Transverse colon (tissue), 4 donors: Measurements from ENCODE around the gene THOP1. TPM values are rescaled to one million over a fixed set of nuclear protein-coding genes. Genes with fewer than 3 reads are reported as not detected.
A peak's percentile ranks its signal among the peaks of the same experiment; 100 is the strongest.

Experiments
- DNase-seq: peaks from one replicate; pipeline ENCODE4 v3.0.0-alpha.2; 2019
- H3K27ac ChIP-seq, 4 donors: fragments of 200-600 bp; sonication (generic); 2 replicates each; pipeline ENCODE4 v1.5.1; 2016 to 2018; ENCODE audit warnings: inconsistent platforms in 4 of 4
- H3K27me3 ChIP-seq: fragments of 200-600 bp; sonication (generic); 2 replicates; pipeline ENCODE4 v1.5.1; 2017; ENCODE audit warnings: inconsistent platforms
- H3K36me3 ChIP-seq, 4 donors: fragments of 200-600 bp; sonication (generic); 2 replicates each; pipeline ENCODE4 v1.5.1; 2017 to 2019; ENCODE audit warnings: inconsistent platforms in 4 of 4
- H3K4me1 ChIP-seq, 4 donors: fragments of 200-600 bp; sonication (generic); 2 replicates each; pipeline ENCODE4 v1.5.1; 2017 to 2020; ENCODE audit warnings: inconsistent platforms in 4 of 4
- H3K4me3 ChIP-seq, 4 donors: fragments of 200-600 bp; sonication (generic); 1 replicate in 1 of 4; 2 replicates in 3 of 4; pipeline versions ENCODE4 v1.5.1 to v1.6.1; 2017 to 2019; ENCODE audit warnings: inconsistent platforms in 4 of 4
- H3K9me3 ChIP-seq, 2 donors: fragments of 200-600 bp; sonication (generic); 2 replicates each; pipeline ENCODE4 v1.5.1; 2017 to 2019; ENCODE audit warnings: inconsistent platforms in 2 of 2
- EP300 ChIP-seq: sonication (generic); formaldehyde crosslinking; IDR thresholded peaks from one replicate; pipeline ENCODE4 v1.6.1; 2017; ENCODE audit warnings: antibody characterized with exemption, low read depth
- POLR2A ChIP-seq: fragments of 450-650 bp; IDR thresholded peaks from one replicate; pipeline ENCODE4 v1.6.1; 2016; ENCODE audit warnings: antibody characterized with exemption, mild to moderate bottlenecking, moderate library complexity
- POLR2AphosphoS5 ChIP-seq, 3 donors: sonication (generic); formaldehyde crosslinking; IDR thresholded peaks; one replicate each; pipeline ENCODE4 v1.6.1; 2016; ENCODE audit warnings: antibody characterized with exemption in 3 of 3
- WGBS, 2 donors: methylation state at CpG; one replicate each; pipeline ENCODE4 v1.1.5; 2018; ENCODE audit warnings: low coverage in 1 of 2; 5-methylcytosine and 5-hydroxymethylcytosine counted together
- in situ Hi-C, 4 donors: fragments of 200-750 bp; cut with MboI; loops; one replicate each; pipeline versions ENCODE4 v1.15.0 to v1.15.1; 2017; ENCODE audit warnings: low sequenced_read_pairs in 3 of 4, low pct_ligation_motif_present in 1 of 4, low pct_unique_long_range_greater_than_20kb in 1 of 4
- intact Hi-C: fragments of 100-400 bp; cut with DNase I; formaldehyde crosslinking; loops from one replicate; pipeline ENCODE4 v1.15.1; 2023; ENCODE audit warnings: low total_unique reads
- total RNA-seq, 4 donors: library from RNA; depleted of rRNA; stranded (reverse); fragments of >200 nt; gene quantifications; one replicate each; pipeline ENCODE4 v1.1.0, GENCODE V29; 2016
- TF ChIP-seq, protein P1 (sequence below), 5 experiments: fragments of 200-600 bp in 3 of 5; fragments of 450-650 bp in 2 of 5; sonication (generic) in 3 of 5; IDR thresholded peaks; 1 replicate in 2 of 5; 2 replicates in 3 of 5; pipeline ENCODE4 v1.5.1; 2016 to 2017; ENCODE audit warnings: antibody characterized with exemption in 5 of 5, inconsistent platforms in 3 of 5, mild to moderate bottlenecking in 2 of 5, moderate library complexity in 1 of 5

Gene THOP1
- total RNA-seq, 4 donors from 2014 or later: 32.9 to 149 (median 42.0) TPM

GRCh38 chr19:2819540-2820111 is 34.3 kb downstream of the THOP1 start, which contains the start of gene ZNF554:
Gene ZNF554, plus strand, starts transcription at chr19:2819868. Its CDS starts 204 bp downstream, at chr19:2820072.
- H3K4me3 ChIP-seq: peak within 1 kb of the TSS; percentile 81 to 91 (median 90)
- H3K9me3 ChIP-seq: no peaks in the 10 kb centered on the region
- H3K36me3 ChIP-seq: no peaks in the 10 kb centered on the region
- no peaks in the 10 kb centered on the region for H3K27me3 ChIP-seq
- in situ Hi-C loops (no loop called here), intact Hi-C loops (no loop called here)
- peak within 1 kb of the TSS; percentile 57 to 74 (median 70) for H3K27ac ChIP-seq
- H3K4me1 ChIP-seq: peaks cover 0 to 9% (median 8%) of the 10 kb centered on the region in 4 donors
- TF ChIP-seq, protein P1, sequence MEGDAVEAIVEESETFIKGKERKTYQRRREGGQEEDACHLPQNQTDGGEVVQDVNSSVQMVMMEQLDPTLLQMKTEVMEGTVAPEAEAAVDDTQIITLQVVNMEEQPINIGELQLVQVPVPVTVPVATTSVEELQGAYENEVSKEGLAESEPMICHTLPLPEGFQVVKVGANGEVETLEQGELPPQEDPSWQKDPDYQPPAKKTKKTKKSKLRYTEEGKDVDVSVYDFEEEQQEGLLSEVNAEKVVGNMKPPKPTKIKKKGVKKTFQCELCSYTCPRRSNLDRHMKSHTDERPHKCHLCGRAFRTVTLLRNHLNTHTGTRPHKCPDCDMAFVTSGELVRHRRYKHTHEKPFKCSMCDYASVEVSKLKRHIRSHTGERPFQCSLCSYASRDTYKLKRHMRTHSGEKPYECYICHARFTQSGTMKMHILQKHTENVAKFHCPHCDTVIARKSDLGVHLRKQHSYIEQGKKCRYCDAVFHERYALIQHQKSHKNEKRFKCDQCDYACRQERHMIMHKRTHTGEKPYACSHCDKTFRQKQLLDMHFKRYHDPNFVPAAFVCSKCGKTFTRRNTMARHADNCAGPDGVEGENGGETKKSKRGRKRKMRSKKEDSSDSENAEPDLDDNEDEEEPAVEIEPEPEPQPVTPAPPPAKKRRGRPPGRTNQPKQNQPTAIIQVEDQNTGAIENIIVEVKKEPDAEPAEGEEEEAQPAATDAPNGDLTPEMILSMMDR (IDR thresholded peaks at IDR 0.05): peak; percentile 92 to 98 (median 95)
- peak; percentile 20 to 49 (median 32) for TF ChIP-seq POLR2AphosphoS5 (IDR thresholded peaks at IDR 0.05)
- no peak for TF ChIP-seq POLR2A
- TF ChIP-seq EP300: no peak
- DNase-seq: peak; percentile 98
- 0 to 2% methylated on average over 1 to 19 of the region's 64 CpGs for WGBS, 2 donors

- intact Hi-C loops (no loop called here), in situ Hi-C loops (no loop called here)
- DNase-seq: peak; percentile 27
- Histone ChIP-seq H3K4me3 (peak overlapping the region; percentile 81 to 91 (median 90)), H3K4me1 (peaks cover 0 to 9% (median 8%) of the 10 kb centered on the region in 4 donors), H3K27ac (peak overlapping the region; percentile 57 to 74 (median 70)), H3K36me3 (no peaks in the 10 kb centered on the region), H3K27me3 (no peaks in the 10 kb centered on the region), H3K9me3 (no peaks in the 10 kb centered on the region)
- no peak for TF ChIP-seq EP300
- no peak for TF ChIP-seq POLR2AphosphoS5 (IDR thresholded peaks at IDR 0.05)
- TF ChIP-seq, protein P1 (IDR thresholded peaks at IDR 0.05): no peak
- TF ChIP-seq POLR2A: no peak
- WGBS, 2 donors: 4% methylated on average over 19 of the region's 36 CpGs; no CpG with 5 or more reads in 1 of the 2 donors
Measured at GRCh38 chr19:2820112-2820702, 34.9 kb downstream of the THOP1 start.

- Histone ChIP-seq H3K27ac (no peak overlapping the region), H3K4me3 (no peak overlapping the region), H3K9me3 (no peaks in the 10 kb centered on the region), H3K36me3 (peaks cover 0 to 5% (median 0%) of the 10 kb centered on the region in 4 donors), H3K4me1 (peaks cover 0 to 9% (median 8%) of the 10 kb centered on the region in 4 donors), H3K27me3 (no peaks in the 10 kb centered on the region)
- WGBS, 2 donors: 99% methylated on average over 5 of the region's 5 CpGs; no CpG with 5 or more reads in 1 of the 2 donors
- in situ Hi-C loops (no loop called here), intact Hi-C loops (no loop called here)
- DNase-seq: no peak
- TF ChIP-seq, protein P1 (IDR thresholded peaks at IDR 0.05): no peak
- TF ChIP-seq POLR2AphosphoS5 (IDR thresholded peaks at IDR 0.05) (no peak), EP300 (no peak), POLR2A (no peak)
Measured at GRCh38 chr19:2822846-2823245, 37.5 kb downstream of the THOP1 start.

GRCh38 chr19:2823646-2824045 is 38.3 kb downstream of the THOP1 start:
- H3K36me3 ChIP-seq: peaks cover 0 to 6% (median 0%) of the 10 kb centered on the region in 4 donors
- in situ Hi-C loops: no loop called here

More at GRCh38 chr19:2823646-2824045, 38.3 kb downstream of the THOP1 start:
- Histone ChIP-seq H3K4me1 (peaks cover 0 to 9% (median 8%) of the 10 kb centered on the region in 4 donors), H3K9me3 (no peaks in the 10 kb centered on the region), H3K4me3 (no peak overlapping the region), H3K27ac (no peak overlapping the region), H3K27me3 (no peaks in the 10 kb centered on the region)
- TF ChIP-seq EP300 (no peak), POLR2AphosphoS5 (IDR thresholded peaks at IDR 0.05) (no peak), POLR2A (no peak)
- TF ChIP-seq, protein P1 (IDR thresholded peaks at IDR 0.05): no peak
- 67 to 93% methylated on average over 3 to 9 of the region's 9 CpGs for WGBS, 2 donors
- intact Hi-C loops: no loop called here
- no peak for DNase-seq
